ENCODE results near the gene DLX3.

DLX3 gene

GRCh38 chr17:49987290-49987585 lies 7.8 kb downstream of the DLX3 start:
- DNase-seq (ENCODE audit: low read depth) = no peak
- H3K4me3 ChIP-seq (ENCODE audit: low read depth, low read length) = no peak overlapping the region
- no peak for TF ChIP-seq CTCF (conservative IDR thresholded peaks at IDR 0.05; ENCODE audit: low read depth, low read length)

GRCh38 chr17:49986396-49987289 lies 8.4 kb downstream of the DLX3 start:
- H3K4me3 ChIP-seq (ENCODE audit: low read depth, low read length) = no peak overlapping the region
- no peak for DNase-seq (ENCODE audit: low read depth)
- TF ChIP-seq CTCF (conservative IDR thresholded peaks at IDR 0.05; ENCODE audit: low read depth, low read length) = no peak

GRCh38 chr17:49985310-49985990 lies 9.6 kb downstream of the DLX3 start:
- no peak for TF ChIP-seq CTCF (conservative IDR thresholded peaks at IDR 0.05; ENCODE audit: low read depth, low read length)
- no peak for DNase-seq (ENCODE audit: low read depth)
- no peak overlapping the region for H3K4me3 ChIP-seq (ENCODE audit: low read depth, low read length)

GRCh38 chr17:49984776-49985175 lies 10.2 kb downstream of the DLX3 start:
- H3K4me3 ChIP-seq (ENCODE audit: low read depth, low read length) = no peak overlapping the region
- DNase-seq (ENCODE audit: low read depth) = no peak
- TF ChIP-seq CTCF (conservative IDR thresholded peaks at IDR 0.05; ENCODE audit: low read depth, low read length) = no peak

- TF ChIP-seq CTCF (conservative IDR thresholded peaks at IDR 0.05; ENCODE audit: low read depth, low read length) = no peak
- no peak overlapping the region for H3K4me3 ChIP-seq (ENCODE audit: low read depth, low read length)
- no peak for DNase-seq (ENCODE audit: low read depth)
These were observed 10.7 kb downstream of the DLX3 start for GRCh38 chr17:49984283-49984682.

- TF ChIP-seq CTCF (conservative IDR thresholded peaks at IDR 0.05; ENCODE audit: low read depth, low read length) = no peak
- H3K4me3 ChIP-seq (ENCODE audit: low read depth, low read length) = no peak overlapping the region
- no peak for DNase-seq (ENCODE audit: low read depth)
These were observed 14.3 kb downstream of the DLX3 start for GRCh38 chr17:49980703-49981197.
